AG04450 (cell line): Measurements from ENCODE around the gene KLF3. TPM values are rescaled to one million over a fixed set of nuclear protein-coding genes. Genes with fewer than 3 reads are reported as not detected.

Source experiments
- CTCF ChIA-PET: fragments of 300-600, 350-600 bp; formaldehyde crosslinking; extraction: SDS; loops from one replicate; lab custom pipeline; 2022; ENCODE audit warnings: antibody characterized with exemption, inconsistent platforms; lab: Charles Lee
- POLR2A ChIA-PET: fragments of 350-600 bp; formaldehyde crosslinking; extraction: SDS; loops from one replicate; lab custom pipeline; 2021; ENCODE audit warnings: antibody characterized with exemption, inconsistent platforms; lab: Yijun Ruan, JAX
- DNase-seq: peaks from one replicate; pipeline ENCODE4 v3.0.0-alpha.2; 2011; ENCODE audit warnings: low read depth, low spot score
- H3K27ac ChIP-seq: one replicate; pipeline ENCODE4 v1.5.1; 2012; ENCODE audit warnings: low read depth, low read length, control low read depth
- H3K27me3 ChIP-seq: one replicate; pipeline ENCODE4 v1.6.0; 2012; ENCODE audit warnings: low read length; ENCODE audit not compliant: control insufficient read depth, insufficient read depth
- H3K4me3 ChIP-seq: 2 replicates; pipeline ENCODE4 v1.5.1; 2011; ENCODE audit warnings: mild to moderate bottlenecking, low read depth, low read length, control low read depth
- H3K9me3 ChIP-seq: 2 replicates; pipeline ENCODE4 v1.5.1; 2012; ENCODE audit warnings: low read length; ENCODE audit not compliant: control insufficient read depth, insufficient read depth
- polyA plus RNA-seq: library from polyadenylated mRNA; depleted of rRNA; stranded (reverse); fragments of >200 nt; gene quantifications from 2 replicates; pipeline ENCODE4 v1.2.3, GENCODE V29; 2011
- TF ChIP-seq, protein P1 (sequence below): IDR thresholded peaks from 2 replicates; pipeline ENCODE4 v1.5.1; 2011; ENCODE audit warnings: low read depth, low read length, control low read depth, inconsistent platforms

The KLF3 gene
- polyA plus RNA-seq, 1 experiment, result 24.3 TPM

DNA sequence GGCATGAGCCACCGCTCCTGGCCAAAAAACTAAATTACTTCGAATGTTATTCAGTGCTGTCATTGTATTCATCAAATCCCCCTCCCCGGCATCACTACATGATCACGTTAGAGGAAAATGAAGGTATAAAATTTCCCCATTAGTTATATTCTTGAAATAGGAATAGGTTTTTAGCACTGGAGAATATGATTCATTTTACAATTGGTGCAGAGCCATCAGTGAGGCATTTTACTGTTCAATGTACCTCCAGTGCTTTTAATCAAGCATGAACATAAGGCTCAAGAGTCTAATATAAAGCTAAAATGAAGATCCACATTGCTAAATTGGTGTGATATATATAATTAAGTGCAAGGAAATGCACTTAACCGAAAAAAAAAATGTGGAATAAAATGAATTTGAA, 18.3 kb downstream of the KLF3 start:
- H3K27me3 ChIP-seq, result no peaks in the 10 kb centered on the region
- H3K27ac ChIP-seq, result no peak overlapping the region
- POLR2A ChIA-PET, result interaction anchor here (0.7 kb wide), 1 partner anchor 365 kb away, joined by 3 read pairs; no protein-coding TSS in a partner anchor
- TF ChIP-seq, protein P1, sequence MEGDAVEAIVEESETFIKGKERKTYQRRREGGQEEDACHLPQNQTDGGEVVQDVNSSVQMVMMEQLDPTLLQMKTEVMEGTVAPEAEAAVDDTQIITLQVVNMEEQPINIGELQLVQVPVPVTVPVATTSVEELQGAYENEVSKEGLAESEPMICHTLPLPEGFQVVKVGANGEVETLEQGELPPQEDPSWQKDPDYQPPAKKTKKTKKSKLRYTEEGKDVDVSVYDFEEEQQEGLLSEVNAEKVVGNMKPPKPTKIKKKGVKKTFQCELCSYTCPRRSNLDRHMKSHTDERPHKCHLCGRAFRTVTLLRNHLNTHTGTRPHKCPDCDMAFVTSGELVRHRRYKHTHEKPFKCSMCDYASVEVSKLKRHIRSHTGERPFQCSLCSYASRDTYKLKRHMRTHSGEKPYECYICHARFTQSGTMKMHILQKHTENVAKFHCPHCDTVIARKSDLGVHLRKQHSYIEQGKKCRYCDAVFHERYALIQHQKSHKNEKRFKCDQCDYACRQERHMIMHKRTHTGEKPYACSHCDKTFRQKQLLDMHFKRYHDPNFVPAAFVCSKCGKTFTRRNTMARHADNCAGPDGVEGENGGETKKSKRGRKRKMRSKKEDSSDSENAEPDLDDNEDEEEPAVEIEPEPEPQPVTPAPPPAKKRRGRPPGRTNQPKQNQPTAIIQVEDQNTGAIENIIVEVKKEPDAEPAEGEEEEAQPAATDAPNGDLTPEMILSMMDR, result no peak
- no peak overlapping the region for H3K4me3 ChIP-seq
- no peaks in the 10 kb centered on the region for H3K9me3 ChIP-seq
- CTCF ChIA-PET, result interaction anchor here (0.9 to 2.9 kb wide), 2 partner anchors 363 to 502 kb away, joined by 3 to 11 read pairs; no protein-coding TSS in a partner anchor
- DNase-seq, result no peak

DNA sequence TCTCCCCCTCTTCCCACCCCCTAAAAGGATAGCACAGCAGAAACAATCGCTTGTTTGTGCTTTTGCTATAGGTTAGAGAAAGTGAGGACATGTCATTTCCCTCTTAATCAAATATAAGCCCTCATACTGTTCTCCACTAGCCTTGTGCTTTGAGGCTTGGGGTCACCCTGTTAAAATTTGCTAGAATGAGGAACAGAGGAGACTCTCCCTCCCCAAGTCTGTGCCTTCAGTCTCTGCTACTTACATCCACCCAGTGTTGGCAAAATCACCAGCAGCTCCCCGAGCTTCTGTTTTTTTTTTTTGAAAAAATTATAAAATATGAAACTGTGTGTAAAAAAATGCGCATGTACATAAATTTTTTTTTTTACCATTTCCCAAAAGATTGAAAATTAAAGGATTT, 19.3 kb downstream of the KLF3 start:
- H3K27ac ChIP-seq, result no peak overlapping the region
- no peak for DNase-seq
- ChIA-PET POLR2A (no interaction called here), CTCF (interaction anchor here (0.6 to 2.9 kb wide), 6 partner anchors 8 to 503 kb away, joined by 3 to 11 read pairs (median 4); no protein-coding TSS in a partner anchor)
- H3K9me3 ChIP-seq, result no peaks in the 10 kb centered on the region
- TF ChIP-seq, protein P1, result no peak
- no peaks in the 10 kb centered on the region for H3K27me3 ChIP-seq
- H3K4me3 ChIP-seq, result no peak overlapping the region

DNA sequence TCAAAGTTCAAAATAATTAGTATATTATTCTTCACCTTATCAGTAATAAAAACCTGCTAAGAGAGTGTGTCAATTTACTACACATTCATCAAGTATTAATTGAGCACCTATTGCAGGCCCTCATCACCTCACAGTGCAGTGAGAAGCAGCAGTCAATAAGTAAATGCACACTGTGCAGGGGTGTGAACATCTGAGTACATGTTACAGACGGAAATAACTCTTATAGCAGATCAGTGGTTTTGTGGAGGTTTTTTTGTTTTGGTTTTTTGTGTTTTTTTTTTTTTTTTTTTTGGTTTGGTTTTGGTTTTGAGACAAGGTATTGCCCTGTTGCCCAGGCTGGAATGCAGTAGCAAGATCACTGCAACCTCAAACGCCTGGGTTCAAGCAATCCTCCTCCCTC, 20.3 kb downstream of the KLF3 start:
- Histone ChIP-seq H3K27me3 (no peaks in the 10 kb centered on the region), H3K27ac (no peak overlapping the region), H3K4me3 (no peak overlapping the region), H3K9me3 (peaks cover 4% of the 10 kb centered on the region; the same call in 1 of the 2 replicates)
- TF ChIP-seq, protein P1, result no peak
- POLR2A ChIA-PET, result no interaction called here
- DNase-seq, result no peak
- CTCF ChIA-PET, result interaction anchor here (0.9 to 1.8 kb wide), 2 partner anchors 9 to 365 kb away, joined by 4 to 5 read pairs; no protein-coding TSS in a partner anchor

DNA sequence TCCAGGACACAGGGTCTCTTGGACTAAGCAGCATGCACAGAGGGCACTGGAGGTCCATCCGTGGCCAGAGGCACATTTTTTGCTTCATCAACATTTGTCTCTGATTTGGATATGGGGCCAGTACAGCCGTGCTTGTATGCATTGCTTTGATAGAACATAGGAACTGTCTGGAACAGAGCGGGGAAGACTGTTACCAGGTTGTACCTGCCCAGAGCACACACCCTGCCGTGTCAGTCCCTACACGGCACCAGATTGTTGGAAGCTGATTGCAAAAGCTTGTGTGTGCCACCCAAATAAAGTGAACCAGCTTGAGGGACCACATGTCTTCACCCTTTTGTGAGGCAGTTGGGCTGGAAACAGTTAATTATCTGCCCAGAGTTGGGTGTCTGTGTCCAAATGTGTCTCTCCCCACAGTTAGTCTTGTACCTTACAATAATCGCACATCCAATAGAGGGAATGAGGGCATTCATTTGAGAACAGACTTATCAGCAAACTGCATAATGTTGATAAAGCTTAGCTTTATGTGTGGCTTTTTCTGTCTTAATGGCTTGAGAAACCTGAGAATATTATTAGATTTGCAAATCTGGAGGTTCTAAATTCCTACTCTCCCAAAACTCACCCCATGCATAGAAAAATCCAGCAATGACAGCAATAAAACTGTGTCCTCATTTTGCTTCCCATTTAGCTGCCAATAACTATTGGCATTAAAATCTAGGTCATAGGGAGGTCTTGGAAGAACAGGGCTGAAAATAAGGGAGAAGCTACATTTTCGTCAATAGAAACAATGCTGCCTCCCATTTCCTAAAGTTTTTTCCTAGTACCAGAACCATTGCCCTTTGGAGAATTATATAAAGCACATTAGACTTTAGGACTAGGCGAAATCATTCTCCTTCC, 21.2 kb downstream of the KLF3 start:
- POLR2A ChIA-PET, result no interaction called here
- Histone ChIP-seq H3K4me3 (no peak overlapping the region), H3K9me3 (peaks cover 4% of the 10 kb centered on the region; the same call in 1 of the 2 replicates), H3K27ac (no peak overlapping the region), H3K27me3 (no peaks in the 10 kb centered on the region)
- TF ChIP-seq, protein P1, result no peak
- no peak for DNase-seq
- CTCF ChIA-PET, result interaction anchor here (1.5 to 1.8 kb wide), 2 partner anchors 366 to 505 kb away, joined by 5 to 6 read pairs; no protein-coding TSS in a partner anchor

DNA sequence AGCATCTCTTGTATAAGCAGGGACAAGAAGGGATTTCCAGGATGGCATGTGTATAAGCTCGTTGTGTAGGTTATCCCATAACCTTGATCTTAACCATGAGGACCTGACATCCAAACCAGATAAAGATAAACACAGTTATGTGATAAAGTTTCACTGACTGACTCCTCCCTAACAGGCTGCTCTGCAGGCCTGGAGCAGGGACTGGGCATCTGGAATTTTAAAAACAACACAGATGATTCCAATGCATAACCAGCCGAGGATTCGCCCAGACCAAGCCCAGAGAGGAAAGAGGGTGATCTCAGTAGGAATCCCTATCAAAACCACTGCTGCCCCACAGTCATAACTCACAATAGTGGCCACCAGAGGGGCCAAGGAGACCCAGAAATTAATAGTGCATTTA, 22.7 kb downstream of the KLF3 start:
- no peaks in the 10 kb centered on the region for H3K27me3 ChIP-seq
- H3K4me3 ChIP-seq, result no peak overlapping the region
- peaks cover 4% of the 10 kb centered on the region; the same call in 1 of the 2 replicates for H3K9me3 ChIP-seq
- peak overlapping the region; percentile 21 for H3K27ac ChIP-seq
- TF ChIP-seq, protein P1, result no peak
- no peak for DNase-seq
- ChIA-PET CTCF (no interaction called here), POLR2A (no interaction called here)
